ENCODE measurements around the gene SLC25A33.

DNA sequence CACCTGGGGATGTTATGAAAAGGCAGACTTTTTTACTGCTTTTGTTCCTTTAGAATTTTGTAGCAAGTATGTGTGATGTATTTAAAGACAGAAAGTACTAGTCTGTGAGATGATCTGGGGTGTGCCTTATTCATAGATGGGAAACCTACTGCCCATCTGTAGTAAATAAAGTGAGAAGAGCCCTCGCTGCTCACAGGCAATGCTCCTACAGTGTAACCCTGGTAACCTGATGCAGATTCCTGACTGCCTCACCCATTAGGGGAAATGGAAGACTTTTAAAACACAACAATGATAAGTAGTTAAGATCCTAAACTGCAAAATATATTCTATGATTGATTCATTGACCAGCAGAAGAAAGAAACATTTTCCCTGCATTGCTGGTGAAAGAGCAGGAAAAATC lies 30.0 kb downstream of the SLC25A33 start:
- TF ChIP-seq, protein P1, sequence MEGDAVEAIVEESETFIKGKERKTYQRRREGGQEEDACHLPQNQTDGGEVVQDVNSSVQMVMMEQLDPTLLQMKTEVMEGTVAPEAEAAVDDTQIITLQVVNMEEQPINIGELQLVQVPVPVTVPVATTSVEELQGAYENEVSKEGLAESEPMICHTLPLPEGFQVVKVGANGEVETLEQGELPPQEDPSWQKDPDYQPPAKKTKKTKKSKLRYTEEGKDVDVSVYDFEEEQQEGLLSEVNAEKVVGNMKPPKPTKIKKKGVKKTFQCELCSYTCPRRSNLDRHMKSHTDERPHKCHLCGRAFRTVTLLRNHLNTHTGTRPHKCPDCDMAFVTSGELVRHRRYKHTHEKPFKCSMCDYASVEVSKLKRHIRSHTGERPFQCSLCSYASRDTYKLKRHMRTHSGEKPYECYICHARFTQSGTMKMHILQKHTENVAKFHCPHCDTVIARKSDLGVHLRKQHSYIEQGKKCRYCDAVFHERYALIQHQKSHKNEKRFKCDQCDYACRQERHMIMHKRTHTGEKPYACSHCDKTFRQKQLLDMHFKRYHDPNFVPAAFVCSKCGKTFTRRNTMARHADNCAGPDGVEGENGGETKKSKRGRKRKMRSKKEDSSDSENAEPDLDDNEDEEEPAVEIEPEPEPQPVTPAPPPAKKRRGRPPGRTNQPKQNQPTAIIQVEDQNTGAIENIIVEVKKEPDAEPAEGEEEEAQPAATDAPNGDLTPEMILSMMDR (IDR thresholded peaks at IDR 0.05; ENCODE audit: insufficient read depth, low read length, poor library complexity, severe bottlenecking) = no peak
- TF ChIP-seq EZH2phosphoT487 (conservative IDR thresholded peaks at IDR 0.05; ENCODE audit: low read length) = no peak

Data from SU-DHL-6 (cell line).